Glomerular endothelial cell (primary cell): ENCODE data around the gene GRK6. TPM values are rescaled to one million over a fixed set of nuclear protein-coding genes. Genes with fewer than 3 reads are reported as not detected.
"Not testable (repeated sequence)": the region's sequence is repeated elsewhere in the genome, so short reads cannot be mapped to it uniquely, and the experiment has no call there.

Experiments used
- DNase-seq: peaks from one replicate; pipeline ENCODE4 v3.0.0-alpha.2; 2011; ENCODE audit warnings: low read depth, low spot score; ENCODE audit errors: extremely low read depth
- total RNA-seq: library from RNA; depleted of rRNA; stranded (reverse); fragments of >200 nt; gene quantifications from 2 replicates; pipeline ENCODE4 v1.2.3, GENCODE V29; 2015

Gene GRK6
- total RNA-seq, 1 donor from 2014 or later = 27.5 TPM

DNA sequence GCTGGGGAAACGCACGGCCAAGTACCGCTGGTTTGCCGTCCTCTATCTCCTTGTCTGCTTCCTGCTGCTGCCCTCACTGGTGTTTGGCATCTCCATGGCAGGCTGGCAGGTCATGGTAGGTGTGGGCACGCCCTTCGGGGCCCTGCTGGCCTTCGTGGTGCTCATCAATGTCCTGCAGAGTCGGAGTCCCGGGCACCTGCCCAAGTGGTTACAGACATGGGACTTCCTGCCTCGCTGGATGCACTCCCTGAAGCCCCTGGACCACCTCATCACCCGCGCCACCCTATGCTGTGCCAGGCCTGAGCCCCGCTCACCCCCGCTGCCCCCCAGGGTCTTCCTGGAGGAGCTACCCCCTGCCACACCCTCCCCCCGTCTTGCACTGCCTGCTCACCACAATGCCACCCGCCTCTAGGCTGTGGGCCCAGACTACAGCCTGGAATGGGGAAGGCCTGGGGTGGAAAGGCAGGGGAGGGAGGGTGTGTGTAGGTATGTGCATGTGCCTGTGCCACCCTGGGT is 28.5 kb upstream of the GRK6 start:
- no peak for DNase-seq

DNA sequence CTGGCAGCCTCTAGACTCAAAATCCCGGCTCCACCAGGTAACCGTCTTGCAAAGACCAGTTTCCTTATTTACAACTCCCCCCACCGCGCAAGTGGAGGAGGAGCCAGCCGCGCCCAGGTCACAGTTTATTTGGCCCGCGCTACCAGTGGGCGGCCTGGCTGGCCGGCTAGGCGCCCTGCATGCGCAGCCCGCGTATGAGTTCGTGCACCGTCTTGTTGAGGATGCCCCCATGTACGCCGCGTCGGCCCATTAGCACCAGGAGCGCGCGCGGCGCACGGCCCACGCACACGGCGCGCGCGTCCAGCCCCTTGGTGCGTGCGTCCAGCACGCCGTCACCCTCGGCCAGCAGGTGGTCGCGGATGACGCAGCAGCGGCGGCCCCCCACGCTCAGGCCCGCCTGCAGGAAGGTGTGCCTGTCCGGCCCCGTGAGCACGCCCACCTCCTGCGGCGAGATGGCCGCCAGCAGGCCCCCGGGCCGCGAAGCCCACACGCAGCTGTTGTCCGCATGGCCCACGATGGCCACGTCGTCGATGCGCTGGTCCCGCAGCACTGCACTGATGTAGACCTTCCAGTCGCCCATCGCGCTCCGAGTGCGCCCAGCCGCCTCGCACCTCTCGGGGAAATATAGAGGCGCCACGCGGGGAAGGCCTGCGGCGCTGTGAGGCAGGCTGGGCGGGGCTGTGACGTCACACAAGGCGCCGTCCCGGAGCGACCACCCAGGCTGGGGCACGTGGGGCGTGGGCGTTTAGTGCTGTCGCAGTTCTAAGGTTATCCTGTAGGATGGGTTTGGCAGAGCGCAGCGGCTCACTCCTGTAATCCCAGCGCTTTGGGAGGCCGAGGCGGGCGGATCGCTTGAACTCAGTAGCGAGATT is 26.2 kb upstream of the GRK6 start, which contains the start of gene PFN3:
Gene PFN3, minus strand, starts transcription at position 665 of the 872 bp plus-strand sequence. Its CDS starts 85 bp downstream, at position 580.
- no peak for DNase-seq

DNA sequence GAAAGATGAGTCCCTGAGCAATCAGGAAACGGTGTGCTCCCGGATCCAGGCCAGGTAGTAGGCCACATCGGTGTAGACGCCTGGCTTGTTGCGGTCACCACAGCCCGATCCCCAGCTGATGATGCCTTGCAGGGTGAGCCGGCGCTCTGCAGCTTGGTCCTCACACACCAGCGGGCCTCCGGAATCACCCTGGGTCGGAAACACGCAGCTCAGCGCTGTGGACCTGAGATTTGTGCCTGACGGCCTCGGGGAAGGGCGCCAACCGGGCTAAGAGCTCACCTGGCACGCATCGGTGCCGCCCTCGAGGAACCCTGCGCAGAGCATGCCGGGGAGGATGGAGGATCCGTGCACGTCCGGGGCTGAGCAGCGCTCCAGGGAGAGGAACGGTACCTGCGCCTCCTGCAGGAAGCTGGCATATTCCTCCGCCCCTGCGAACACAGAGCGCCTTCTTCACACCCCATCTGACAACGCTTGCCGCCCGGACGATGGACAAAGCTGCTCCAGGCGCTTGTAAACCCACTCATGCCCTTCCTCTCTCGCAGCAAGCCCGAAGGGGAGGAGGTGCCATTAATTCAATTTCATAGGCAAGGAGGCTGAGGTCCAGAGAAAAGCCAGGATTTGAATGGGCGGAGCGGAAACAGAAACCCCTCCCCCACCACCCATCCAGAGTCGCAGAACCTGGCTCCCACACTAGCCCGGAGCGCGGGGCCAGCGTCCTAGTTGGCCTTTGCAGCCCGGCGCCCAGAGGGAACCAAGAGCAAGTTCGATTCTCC is 24.0 kb upstream of the GRK6 start:
- DNase-seq = no peak

DNA sequence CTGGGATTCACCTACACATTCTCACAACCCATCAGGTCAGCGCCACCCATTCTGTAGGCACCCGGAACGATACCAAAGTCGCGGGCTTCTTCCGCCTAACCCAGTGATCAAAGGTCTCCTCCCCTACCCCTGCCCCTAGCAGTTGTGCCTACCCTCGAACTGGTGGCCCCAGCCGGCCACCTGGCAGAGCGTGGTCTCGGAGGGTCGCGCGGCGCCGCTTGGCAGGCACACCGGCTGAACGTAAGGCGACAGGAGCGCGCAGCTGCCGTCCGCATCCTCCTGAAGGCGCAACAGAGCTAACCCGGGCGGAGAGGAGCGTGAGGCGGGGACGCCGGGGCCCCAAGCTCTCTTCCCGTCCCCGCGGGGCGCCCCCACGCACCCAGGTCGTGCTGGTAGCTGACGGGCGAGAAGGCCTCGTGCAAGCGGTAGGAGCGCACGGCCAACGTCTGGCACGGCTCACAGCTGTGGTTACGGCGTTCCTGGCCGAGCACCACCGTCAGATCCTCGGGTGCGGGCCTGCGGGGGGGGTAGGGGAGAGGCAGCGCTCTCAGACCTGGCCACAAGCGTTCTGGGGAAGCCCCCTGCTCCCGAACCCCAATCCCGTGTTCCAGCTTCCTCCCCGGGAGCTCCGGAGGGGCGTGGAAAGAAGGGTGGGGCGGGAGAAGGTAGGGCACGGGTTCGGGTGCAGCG is 23.2 kb upstream of the GRK6 start:
- DNase-seq = no peak

DNA sequence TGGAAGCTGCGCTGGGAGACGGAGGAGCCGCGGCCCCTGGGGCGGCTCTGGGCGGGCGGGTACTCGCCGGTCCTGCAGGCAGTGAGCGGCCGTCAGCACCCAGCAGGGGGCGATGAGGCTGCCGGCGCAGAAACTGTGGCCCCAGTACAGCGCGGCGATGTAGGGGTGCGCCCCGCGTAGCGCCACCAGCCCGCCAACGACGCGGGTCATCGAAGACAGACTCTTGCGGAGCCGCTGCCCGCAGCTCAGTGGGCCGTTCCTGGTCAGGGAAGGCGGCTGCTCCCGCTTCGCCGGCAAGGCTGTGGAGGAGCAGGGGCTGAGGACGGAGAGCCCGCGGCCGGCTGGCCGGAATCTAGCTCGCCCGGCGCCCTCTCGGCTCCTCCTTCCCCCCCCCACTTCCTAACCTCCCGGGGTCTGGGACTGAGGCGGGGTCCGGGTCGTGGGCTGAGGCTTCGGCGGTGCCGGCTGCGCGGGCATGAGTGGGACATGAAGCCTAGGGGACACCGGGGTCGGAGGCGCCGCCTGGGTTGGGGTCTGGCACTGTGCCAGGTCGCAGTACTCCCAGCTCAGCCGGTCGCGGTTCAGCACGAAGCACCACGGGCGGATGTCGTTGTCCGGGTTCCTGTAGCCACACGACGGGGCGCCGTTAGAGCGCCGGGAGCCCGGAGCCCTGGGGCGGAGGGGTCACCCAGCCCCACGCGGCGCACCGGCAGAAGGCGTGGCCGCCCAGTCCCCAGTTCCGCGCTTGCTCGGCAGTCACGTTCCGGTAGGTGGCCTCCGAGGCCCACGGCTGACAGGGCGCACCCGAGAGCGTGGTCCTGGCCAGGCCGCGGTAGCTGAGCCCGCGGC is 22.5 kb upstream of the GRK6 start:
- DNase-seq = no peak

DNA sequence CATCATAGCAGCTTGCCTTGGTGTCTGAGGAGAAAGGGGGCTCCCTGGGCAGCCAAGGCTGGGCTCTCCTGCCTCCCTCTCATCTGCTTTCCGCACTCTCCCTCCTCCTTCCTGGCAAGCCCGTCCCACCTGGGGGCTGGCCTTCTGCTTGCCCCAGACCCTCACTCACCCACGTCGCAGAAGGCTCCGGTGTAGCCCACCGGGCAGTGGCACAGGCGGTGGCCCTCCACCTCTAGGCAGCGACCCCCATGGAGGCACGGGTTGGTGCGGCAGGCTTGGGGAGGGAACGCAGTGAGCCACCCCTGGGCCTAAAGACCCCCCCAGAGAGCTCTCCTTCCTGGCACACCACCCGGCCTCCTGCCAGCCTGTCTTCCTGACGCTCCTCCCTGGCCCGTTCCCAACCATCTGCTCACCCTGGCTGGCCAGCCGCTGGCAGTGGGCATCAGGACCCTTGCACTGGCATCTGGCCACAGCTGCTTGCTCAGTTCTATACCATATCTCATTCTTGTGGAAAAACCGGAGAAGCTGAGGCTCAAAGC is 21.8 kb upstream of the GRK6 start:
- DNase-seq = no peak

DNA sequence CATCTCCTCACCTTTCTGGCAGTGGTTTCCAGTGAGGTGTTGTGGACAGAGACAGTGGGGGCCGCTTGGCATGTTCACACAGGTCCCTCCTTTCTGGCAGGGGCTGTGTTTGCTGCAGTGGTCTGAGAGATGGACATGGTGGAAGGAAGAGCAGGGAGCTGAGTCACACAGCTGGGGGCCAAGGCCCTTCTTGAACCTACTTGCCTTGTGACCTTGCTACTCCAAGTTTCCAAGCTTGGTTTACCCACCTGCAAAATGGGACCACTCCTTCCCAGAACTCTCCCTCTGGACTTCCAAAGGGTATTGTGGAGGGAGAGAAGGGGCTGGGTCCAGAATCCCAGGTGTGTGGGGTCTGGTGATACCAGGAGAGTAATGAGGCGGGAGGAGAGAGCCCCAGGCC is 21.2 kb upstream of the GRK6 start:
- no peak for DNase-seq

DNA sequence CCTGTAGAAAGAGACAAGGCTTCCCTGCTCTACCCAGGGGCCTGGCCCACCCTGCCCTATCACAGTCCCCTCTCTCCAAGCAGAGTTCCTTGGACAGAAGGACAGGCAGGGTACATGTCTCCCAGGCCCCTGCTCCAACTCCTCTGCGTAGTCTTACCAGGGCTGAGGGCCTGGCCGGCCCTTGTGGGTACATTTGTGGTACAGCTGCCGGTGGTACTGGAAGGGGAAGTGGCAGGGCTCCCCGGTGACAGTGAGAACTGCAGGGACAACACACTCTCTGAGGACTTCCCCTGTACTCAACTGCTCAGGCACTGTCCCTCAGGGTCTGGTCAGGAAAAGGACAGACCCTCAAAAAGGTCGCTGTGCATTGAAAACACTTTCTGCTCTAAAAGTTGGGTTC is 20.7 kb upstream of the GRK6 start:
- DNase-seq = no peak

DNA sequence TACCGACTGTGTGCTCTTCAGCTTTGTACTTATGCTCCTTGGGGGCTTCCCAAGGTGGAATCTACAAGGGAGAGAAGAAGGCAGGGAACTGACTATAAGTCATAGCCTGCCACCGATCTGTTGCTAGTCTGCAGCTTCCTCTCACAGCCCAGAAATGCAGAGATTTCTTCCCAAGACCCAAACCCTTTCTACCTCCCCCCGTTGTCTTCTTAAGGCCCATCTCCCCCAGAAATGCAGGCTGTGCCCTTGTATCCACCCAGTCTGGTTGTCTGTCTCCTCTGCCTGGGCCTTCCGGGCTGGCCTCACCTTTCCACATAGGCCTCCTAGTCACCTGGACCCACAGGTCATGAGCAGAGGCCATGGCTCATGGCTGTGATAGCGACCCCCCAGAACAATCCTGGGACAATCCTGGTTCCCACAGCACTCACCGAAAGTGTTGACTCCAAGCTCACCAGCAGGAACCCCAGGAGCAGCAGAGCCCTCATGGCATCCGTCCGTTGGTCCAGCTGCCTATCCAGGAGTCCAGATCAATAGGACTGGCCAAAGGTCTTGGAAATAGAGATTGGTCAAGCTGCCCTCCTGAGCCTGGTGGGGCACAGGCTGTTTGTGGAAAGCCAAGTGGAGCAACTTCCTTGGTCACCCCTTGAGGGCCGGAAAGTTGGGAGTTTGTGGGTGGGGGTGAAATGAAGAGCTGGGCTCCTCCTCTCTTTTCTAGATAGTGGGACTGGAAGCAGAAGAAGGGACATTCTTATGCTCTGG is 17.3 kb upstream of the GRK6 start, which contains the start of gene F12:
Gene F12, minus strand, starts transcription at position 522 of the 759 bp plus-strand sequence. Its CDS starts 37 bp downstream, at position 485.
- DNase-seq = no peak

DNA sequence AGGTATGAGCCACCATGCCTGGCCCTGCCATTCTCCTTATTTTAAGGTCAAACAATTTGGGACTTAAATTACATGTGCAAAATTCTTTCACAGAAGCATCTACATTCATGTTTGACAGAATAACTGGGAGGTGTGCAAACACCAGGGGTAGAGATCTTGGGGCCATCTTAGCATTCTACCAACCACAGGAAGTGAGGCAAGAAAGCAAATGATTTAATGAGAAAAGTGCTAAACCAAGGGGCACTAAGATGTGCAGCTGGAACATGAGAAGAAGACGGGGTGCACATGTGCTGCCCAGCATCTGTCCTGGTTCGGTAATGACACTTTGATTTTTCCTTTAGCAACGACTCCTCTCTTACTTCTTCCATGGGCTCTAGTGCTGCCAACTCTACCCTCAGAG is 15.9 kb upstream of the GRK6 start:
- no peak for DNase-seq

DNA sequence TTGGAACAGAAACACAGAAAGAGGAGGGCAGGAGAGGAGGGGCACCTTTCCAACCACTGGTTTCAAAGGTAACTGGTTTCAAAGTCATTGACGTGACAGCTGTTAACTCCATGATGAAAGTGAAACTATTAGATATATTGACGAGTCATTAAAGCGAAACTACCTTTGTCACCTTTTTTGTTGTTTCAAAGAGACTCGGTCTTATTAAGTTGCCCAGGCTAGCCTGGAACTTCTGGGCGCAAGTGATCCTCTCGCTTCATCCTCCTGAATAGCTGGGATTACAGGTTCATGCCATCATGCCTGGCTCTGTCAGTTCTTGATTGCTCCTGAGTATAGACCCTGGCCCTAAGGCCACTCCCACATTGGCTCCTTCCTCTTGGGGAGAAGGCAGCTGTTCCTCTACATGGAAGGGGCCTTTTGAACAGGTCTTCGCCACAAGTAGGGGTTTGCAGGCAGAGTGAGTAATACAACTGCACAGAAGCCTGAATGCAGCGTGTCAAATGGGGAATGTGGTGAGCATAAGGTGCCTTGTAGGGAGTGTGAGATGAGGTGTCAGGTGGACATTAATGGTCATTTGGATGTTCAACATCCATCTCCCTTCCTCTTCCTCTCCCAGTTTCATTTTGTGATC is 13.8 kb upstream of the GRK6 start:
- no peak for DNase-seq

DNA sequence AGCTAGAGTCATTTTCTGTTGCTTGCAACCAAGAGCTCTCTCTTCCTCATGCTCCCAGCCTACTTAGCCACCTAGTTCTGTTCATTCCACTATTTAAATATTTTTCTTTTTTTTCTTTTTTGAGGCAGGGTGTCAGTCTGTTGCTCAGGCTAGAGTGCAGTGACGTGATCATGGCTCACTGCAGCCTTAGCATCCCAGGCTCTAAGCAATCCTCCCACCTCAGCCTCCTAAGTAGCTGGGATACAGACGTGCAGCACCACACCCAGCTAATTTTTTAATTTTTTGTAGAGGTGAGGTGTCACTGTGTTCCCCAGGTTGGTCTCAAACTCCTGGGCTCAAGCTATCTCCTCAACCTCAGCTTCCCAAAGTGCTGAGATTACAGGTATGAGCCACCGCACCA is 12.0 kb upstream of the GRK6 start:
- no peak for DNase-seq

DNA sequence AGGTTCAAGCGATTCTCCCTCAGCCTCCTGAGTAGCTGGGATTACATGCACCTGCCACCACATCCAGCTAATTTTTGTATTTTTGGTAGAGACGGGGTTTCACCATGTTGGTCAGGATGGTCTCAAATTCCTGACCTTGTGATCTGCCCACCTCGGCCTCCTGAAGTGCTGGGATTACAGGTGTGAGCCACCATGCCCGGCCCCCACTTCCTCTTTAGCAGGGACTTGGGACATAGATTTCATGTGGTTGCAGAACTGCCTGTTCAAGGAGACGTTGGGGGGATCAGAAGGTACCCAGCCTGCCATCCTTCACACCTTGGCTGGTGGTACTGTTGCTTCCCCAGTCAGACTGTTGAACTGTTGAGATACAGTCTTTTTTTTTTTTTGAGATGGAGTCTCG is 9.4 kb upstream of the GRK6 start:
- not testable (repeated sequence) for DNase-seq

DNA sequence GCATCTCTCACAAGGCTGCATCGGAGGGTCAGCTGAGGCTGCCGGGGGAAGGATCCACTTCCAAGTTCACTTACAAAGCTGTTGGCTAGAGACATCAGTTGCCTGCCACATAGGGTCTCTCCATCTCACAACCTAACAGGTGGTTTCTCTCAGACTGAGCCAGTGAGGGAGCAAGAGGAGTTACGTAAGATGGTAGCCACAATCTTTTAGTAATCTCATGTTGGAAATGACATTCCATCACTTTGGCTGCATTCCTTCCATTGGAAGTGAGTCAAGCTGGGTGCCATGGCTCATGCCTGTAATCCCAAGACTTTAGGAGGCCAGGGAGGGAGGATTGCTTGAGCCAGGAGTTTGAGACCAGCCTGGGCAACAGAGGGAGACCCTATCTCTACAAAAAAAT is 7.4 kb upstream of the GRK6 start:
- no peak for DNase-seq

DNA sequence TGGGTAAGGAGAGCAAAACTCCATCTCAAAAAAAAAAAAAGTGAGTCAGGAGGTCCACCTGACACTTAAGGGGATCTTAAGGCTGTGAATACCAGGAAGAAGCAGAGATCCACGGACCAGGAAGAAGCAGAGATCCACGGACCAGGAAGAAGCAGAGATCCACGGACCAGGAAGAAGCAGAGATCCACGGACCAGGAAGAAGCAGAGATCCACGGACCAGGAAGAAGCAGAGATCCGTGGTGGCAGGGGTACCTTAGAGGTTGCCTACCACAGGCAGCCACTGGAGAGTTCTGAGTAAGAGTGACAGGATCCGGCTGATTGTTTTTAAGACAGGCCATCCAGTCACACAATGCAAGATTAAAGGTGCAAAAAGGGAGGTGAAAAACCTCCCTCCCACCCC is 6.0 kb upstream of the GRK6 start:
- DNase-seq = not testable (repeated sequence)

DNA sequence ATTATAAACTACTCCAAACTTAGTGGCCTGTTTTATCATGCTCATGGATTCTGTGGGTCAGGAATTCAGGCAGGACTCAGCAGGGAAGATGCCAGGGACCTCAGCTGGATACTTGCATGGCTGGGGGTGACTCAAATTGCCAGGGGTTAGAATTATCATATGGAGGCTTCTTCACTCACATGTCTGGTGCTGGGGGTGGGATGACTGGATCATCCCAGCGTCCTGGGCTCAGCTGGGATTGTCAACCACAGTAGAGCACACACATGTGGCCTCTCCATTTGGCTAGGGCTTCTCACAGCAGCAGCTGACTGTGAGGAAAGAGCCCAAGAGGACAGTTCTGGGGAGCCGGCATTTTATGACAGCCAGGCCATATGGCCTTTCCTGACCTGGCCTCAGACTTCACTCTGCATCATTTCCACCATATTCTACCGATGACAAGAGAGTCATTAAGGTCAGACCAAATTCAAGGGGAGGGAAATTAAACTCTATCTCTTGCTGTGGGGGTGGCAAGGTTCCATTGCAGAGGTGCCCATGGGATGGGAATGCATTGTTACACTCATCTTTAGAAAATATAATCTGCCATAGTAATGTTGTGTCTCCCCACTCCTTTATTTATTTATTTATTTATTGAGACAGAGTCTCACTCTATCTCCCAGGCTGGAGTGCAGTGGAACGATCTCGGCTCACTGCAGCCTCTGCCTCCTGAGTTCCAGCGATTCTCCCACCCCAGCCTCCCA is 5.2 kb upstream of the GRK6 start:
- no peak for DNase-seq

DNA sequence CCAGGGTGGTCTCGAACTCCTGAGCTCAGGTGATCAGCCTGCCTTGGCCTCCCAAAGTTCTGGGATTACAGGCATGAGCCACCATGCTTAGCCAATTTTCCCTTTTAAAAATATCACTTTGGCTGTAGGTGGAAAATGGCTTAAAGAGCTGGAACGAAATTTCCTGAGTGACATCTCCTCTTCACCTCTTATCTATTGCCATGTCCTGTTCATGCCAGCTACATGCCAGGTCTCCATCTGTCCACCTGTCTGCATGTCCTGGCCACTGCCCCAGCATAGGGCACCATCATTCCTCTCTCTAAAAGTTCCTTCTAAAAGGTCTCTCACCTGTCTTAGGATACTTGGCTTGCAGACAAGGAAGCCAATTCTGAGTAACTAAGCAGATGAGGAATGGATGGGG is 2.8 kb upstream of the GRK6 start:
- no peak for DNase-seq
